Right lobe of liver (tissue), 6 donors: Measurements from ENCODE around the gene NMRK2. TPM values are rescaled to one million over a fixed set of nuclear protein-coding genes. Genes with fewer than 3 reads are reported as not detected.
A peak's percentile ranks its signal among the peaks of the same experiment; 100 is the strongest.

Experiments used
- ATAC-seq, 4 donors: fragments of 200-7000 bp; cut with Tn5 transposase; one replicate each; pipeline ENCODE4 v1.9.1; 2020; ENCODE audit warnings: mild to moderate bottlenecking in 4 of 4, moderate library complexity in 4 of 4
- DNase-seq, 3 donors: peaks; one replicate each; pipeline ENCODE4 v3.0.0-alpha.2; 2020
- H3K27ac ChIP-seq, 3 donors: fragments of 200-600 bp; one replicate each; pipeline ENCODE4 v1.8.0; 2022
- H3K27me3 ChIP-seq, 2 donors: fragments of 200-600 bp; one replicate each; pipeline ENCODE4 v1.8.0; 2022
- H3K36me3 ChIP-seq, 4 donors: fragments of 200-600 bp; sonication (generic) in 1 of 4; one replicate each; pipeline versions ENCODE4 v1.5.1 to v1.8.0; 2017 to 2022; ENCODE audit warnings: control low read depth in 1 of 4
- H3K4me1 ChIP-seq, 4 donors: fragments of 200-600 bp; sonication (generic) in 1 of 4; one replicate each; pipeline versions ENCODE4 v1.5.1 to v1.8.0; 2017 to 2022; ENCODE audit warnings: control low read depth in 1 of 4
- H3K4me3 ChIP-seq, 3 donors: fragments of 200-600 bp; one replicate each; pipeline ENCODE4 v1.8.0; 2022
- H3K9me3 ChIP-seq, 4 donors: fragments of 200-600 bp; sonication (generic) in 1 of 4; one replicate each; pipeline versions ENCODE4 v1.5.1 to v1.8.0; 2017 to 2022; ENCODE audit warnings: control low read depth in 1 of 4
- POLR2A ChIP-seq: fragments of 450-650 bp; IDR thresholded peaks from one replicate; pipeline ENCODE4 v1.6.1; 2017; ENCODE audit warnings: antibody characterized with exemption, mild to moderate bottlenecking
- WGBS: methylation state at CpG from one replicate; pipeline ENCODE4 v1.1.6; 2018; ENCODE audit warnings: low coverage, low lambda C conversion rate; ENCODE audit not compliant: insufficient coverage; ENCODE audit errors: missing lambda C conversion rate; 5-methylcytosine and 5-hydroxymethylcytosine counted together
- intact Hi-C, 2 donors: fragments of 100-400 bp; cut with DNase I; formaldehyde crosslinking; loops; one replicate each; pipeline versions ENCODE4 v1.11.2 to v1.14.1; 2022
- total RNA-seq, 6 experiments: library from RNA; depleted of rRNA in 2 of 6; stranded (reverse); fragments of >200 nt in 2 of 6; fragmentation: NEBNext Ultra II Directional in 3 of 6; extraction: Animal tissue kit (Norgen Biotek cat#: 25700) in 3 of 6; gene quantifications; one replicate each; pipeline versions ENCODE4 v1.1.0 to v1.2.4, GENCODE V29; 2016 to 2023
- TF ChIP-seq, protein P1 (sequence below), 4 donors: fragments of 200-600 bp in 3 of 4; fragments of 450-650 bp in 1 of 4; IDR thresholded peaks; one replicate each; pipeline versions ENCODE4 v1.5.1 to v1.8.0; 2016 to 2022; ENCODE audit warnings: antibody characterized with exemption in 4 of 4, mild to moderate bottlenecking in 2 of 4
- donor health status: DM: no; HTN: yes; CAD: no.
- donor health status: DM: no; HTN: no; CAD: no.
- donor health status: DM: no; HTN: no; CAD: no.
- donor health status: DM: no; HTN: yes; CAD: no.
- donor health status: DM: no; HTN: yes; CAD: no.

The NMRK2 gene
- total RNA-seq, 6 experiments from 2014 or later = 0.17 TPM; not detected in 5

- peak overlapping the region; percentile 80 to 94 (median 83) for H3K4me3 ChIP-seq
- peak in 1 of 4 donors; percentile 2 for ATAC-seq
Measured at GRCh38 chr19:3969435-3970312, 36.8 kb downstream of the NMRK2 start.

GRCh38 chr19:3970313-3970807, 37.5 kb downstream of the NMRK2 start:
- Histone ChIP-seq H3K9me3 (no peaks in the 10 kb centered on the region), H3K27me3 (no peaks in the 10 kb centered on the region), H3K27ac (peak overlapping the region; percentile 88 to 91 (median 88)), H3K4me3 (peak overlapping the region; percentile 80 to 94 (median 83)), H3K4me1 (peaks cover 0 to 18% (median 7%) of the 10 kb centered on the region in 4 donors), H3K36me3 (peaks cover 0 to 22% (median 3%) of the 10 kb centered on the region in 4 donors)
- intact Hi-C loops = no loop called here
- ATAC-seq = no peak
- WGBS = 2% methylated on average over 18 of the region's 22 CpGs
- no peak for DNase-seq
- TF ChIP-seq POLR2A = no peak

More at GRCh38 chr19:3969435-3970312, 36.8 kb downstream of the NMRK2 start:
- TF ChIP-seq, protein P1, sequence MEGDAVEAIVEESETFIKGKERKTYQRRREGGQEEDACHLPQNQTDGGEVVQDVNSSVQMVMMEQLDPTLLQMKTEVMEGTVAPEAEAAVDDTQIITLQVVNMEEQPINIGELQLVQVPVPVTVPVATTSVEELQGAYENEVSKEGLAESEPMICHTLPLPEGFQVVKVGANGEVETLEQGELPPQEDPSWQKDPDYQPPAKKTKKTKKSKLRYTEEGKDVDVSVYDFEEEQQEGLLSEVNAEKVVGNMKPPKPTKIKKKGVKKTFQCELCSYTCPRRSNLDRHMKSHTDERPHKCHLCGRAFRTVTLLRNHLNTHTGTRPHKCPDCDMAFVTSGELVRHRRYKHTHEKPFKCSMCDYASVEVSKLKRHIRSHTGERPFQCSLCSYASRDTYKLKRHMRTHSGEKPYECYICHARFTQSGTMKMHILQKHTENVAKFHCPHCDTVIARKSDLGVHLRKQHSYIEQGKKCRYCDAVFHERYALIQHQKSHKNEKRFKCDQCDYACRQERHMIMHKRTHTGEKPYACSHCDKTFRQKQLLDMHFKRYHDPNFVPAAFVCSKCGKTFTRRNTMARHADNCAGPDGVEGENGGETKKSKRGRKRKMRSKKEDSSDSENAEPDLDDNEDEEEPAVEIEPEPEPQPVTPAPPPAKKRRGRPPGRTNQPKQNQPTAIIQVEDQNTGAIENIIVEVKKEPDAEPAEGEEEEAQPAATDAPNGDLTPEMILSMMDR (IDR thresholded peaks at IDR 0.05) = no peak
- no peak for TF ChIP-seq POLR2A
- Histone ChIP-seq H3K36me3 (peaks cover 0 to 21% (median 1%) of the 10 kb centered on the region in 4 donors), H3K9me3 (no peaks in the 10 kb centered on the region), H3K27me3 (no peaks in the 10 kb centered on the region), H3K4me1 (peaks cover 0 to 18% (median 7%) of the 10 kb centered on the region in 4 donors), H3K27ac (peak overlapping the region; percentile 88 to 91 (median 88))
- peak in 1 of 3 donors; percentile 40 for DNase-seq
- 38% methylated on average over 15 of the region's 23 CpGs for WGBS
- intact Hi-C loops = no loop called here

DNA sequence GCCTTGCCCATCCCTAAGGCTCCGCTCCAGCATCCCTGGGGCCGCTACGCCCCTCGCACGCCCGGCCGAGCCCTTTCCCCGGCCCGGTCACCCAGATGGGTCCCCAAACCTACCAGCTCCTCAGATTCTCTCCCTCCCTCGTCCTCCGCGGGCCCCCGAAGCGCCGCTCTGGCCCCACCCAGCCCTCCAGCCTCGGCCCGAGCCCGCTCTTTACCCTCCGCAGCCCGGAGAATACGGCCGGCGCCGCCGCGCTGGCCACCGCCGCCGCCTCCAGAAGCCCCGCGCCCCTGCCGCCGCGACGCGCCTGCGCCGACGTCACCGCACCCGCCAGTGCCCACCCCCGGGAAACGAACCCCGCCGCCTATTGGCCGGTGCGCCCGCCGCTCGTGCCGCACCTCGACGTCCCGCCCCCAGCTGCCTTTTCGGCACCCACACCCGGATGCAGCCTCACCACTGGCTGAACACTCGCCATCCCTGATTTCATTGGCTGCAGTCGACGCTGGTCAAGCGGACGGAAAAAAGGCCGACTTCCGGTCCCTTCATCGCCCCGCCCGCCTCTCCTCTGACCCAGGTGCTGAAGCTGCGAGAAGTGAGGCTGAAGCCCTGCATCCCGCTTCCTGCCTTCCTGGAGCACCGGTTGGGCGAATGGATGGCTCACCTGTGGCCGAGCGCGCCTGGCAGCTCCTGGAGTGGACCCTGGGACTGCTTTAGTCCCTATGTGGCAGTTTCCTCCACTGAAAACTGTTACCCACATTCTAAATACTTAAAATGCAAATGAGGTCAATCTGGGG, 38.1 kb downstream of the NMRK2 start, which contains the start of gene DAPK3:
DAPK3 (minus strand) TSS at position 292 of the 791 bp plus-strand sequence. CDS start 1,364 bp downstream, outside the sequence.
- Histone ChIP-seq H3K27ac (peak within 1 kb of the TSS; percentile 88 to 91 (median 88)), H3K4me1 (peaks cover 0 to 18% (median 7%) of the 10 kb centered on the region in 4 donors), H3K9me3 (no peaks in the 10 kb centered on the region), H3K27me3 (no peaks in the 10 kb centered on the region), H3K4me3 (peak within 1 kb of the TSS; percentile 80 to 94 (median 83)), H3K36me3 (peaks cover 0 to 26% (median 8%) of the 10 kb centered on the region in 4 donors)
- peak; percentile 98 to 99 (median 98) for DNase-seq
- TF ChIP-seq, protein P1 (IDR thresholded peaks at IDR 0.05) = peak in 1 of 4 donors; percentile 39
- TF ChIP-seq POLR2A = peak; percentile 97
- WGBS = under 1% methylated on average over 38 of the region's 73 CpGs
- peak; percentile 84 to 95 (median 94) for ATAC-seq
- intact Hi-C loops = no loop called here

DNA sequence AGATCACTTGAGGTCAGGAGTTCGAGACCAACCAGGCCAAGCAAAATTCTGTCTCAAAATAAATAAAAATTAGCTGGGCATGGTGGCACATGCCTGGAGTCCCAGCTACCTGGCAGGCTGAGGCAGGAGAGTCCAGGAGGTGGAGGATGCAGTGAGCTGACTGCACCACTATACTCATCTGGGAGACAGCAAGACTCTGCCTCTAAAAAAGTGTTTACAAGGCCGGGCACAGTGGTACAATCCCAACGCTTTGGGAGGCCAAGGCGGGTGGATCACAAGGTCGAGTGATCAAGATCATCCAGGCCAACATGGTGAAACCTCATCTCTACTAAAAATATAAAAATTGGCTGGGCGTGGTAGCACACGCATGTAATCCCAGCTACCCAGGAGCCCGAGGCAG, 42.3 kb downstream of the NMRK2 start:
- Histone ChIP-seq H3K9me3 (no peaks in the 10 kb centered on the region), H3K4me1 (peaks cover 0 to 3% (median under 1%) of the 10 kb centered on the region in 4 donors), H3K4me3 (no peak overlapping the region), H3K27me3 (no peaks in the 10 kb centered on the region), H3K27ac (no peak overlapping the region), H3K36me3 (peaks cover 35 to 52% (median 44%) of the 10 kb centered on the region in 4 donors)
- DNase-seq (no peak), ATAC-seq (no peak)
- TF ChIP-seq, protein P1 (IDR thresholded peaks at IDR 0.05) = no peak
- TF ChIP-seq POLR2A = no peak
- intact Hi-C loops = no loop called here
- 89% methylated on average over 3 of the region's 8 CpGs for WGBS
